Kidney (tissue), 14 donors: ENCODE measurements around the gene DOC2B. TPM values are rescaled to one million over a fixed set of nuclear protein-coding genes. Genes with fewer than 3 reads are reported as not detected.
"Not testable (repeated sequence)": the region's sequence is repeated elsewhere in the genome, so short reads cannot be mapped to it uniquely, and the experiment has no call there.

Source experiments
- DNase-seq, 5 donors: peaks; one replicate each; pipeline ENCODE4 v3.0.0-alpha.2; 2013 to 2020
- FAIRE-seq: peaks from 2 replicates; lab custom pipeline; 2012; peaks lifted over from hg19 to GRCh38; lab: Jason Lieb, UNC
- H3K27ac ChIP-seq, 2 donors: one replicate each; pipeline ENCODE4 v1.7.0; 2013; ENCODE audit warnings: low read depth in 2 of 2, low read length in 2 of 2, inconsistent platforms in 1 of 2
- H3K27me3 ChIP-seq: one replicate; pipeline ENCODE4 v1.7.1; 2013; ENCODE audit warnings: low read length, inconsistent platforms; ENCODE audit not compliant: control insufficient read depth, insufficient read depth
- H3K36me3 ChIP-seq, 3 donors: one replicate each; pipeline versions ENCODE4 v1.7.0 to v1.7.1; 2013; ENCODE audit warnings: low read length in 3 of 3, control low read depth in 1 of 3, inconsistent platforms in 1 of 3; ENCODE audit not compliant: insufficient read depth in 3 of 3, control insufficient read depth in 2 of 3
- H3K4me1 ChIP-seq, 3 donors: one replicate each; pipeline versions ENCODE4 v1.7.0 to v1.7.1; 2013; ENCODE audit warnings: low read length in 3 of 3, inconsistent platforms in 1 of 3, low read depth in 1 of 3; ENCODE audit not compliant: control insufficient read depth in 2 of 3, insufficient read depth in 2 of 3
- H3K4me3 ChIP-seq, 3 donors: one replicate each; pipeline versions ENCODE4 v1.7.0 to v1.8.1; 2013; ENCODE audit warnings: low read length in 3 of 3, control low read depth in 1 of 3, inconsistent platforms in 1 of 3
- H3K9ac ChIP-seq, 3 donors: one replicate each; pipeline versions ENCODE4 v1.7.0 to v1.7.1; 2013; ENCODE audit warnings: low read length in 3 of 3, control low read depth in 1 of 3, inconsistent platforms in 1 of 3
- H3K9me3 ChIP-seq, 3 donors: one replicate each; pipeline versions ENCODE4 v1.7.0 to v1.7.1; 2013; ENCODE audit warnings: low read length in 3 of 3, control low read depth in 1 of 3, inconsistent platforms in 1 of 3; ENCODE audit not compliant: control insufficient read depth in 2 of 3, insufficient read depth in 1 of 3
- CTCF ChIP-seq: IDR thresholded peaks from 3 replicates; pipeline ENCODE4 v1.5.1; 2012; ENCODE audit warnings: mild to moderate bottlenecking, moderate library complexity, borderline replicate concordance; ENCODE audit not compliant: insufficient read depth; ENCODE audit errors: extremely low read depth
- intact Hi-C: fragments of 100-400 bp; cut with DNase I; formaldehyde crosslinking; loops from one replicate; pipeline ENCODE4 v1.11.1; 2022
- polyA plus RNA-seq: library from polyadenylated mRNA; stranded (reverse); fragments of 350-450 nt; fragmentation: Illumina TruSeq; extraction: RNeasy Lipid Tissue Mini Kit (QIAGEN cat#74804); gene quantifications from one replicate; pipeline ENCODE4 v1.2.3, GENCODE V29; 2014; ENCODE audit warnings: low read depth, low replicate concordance; ENCODE audit not compliant: insufficient read depth
- total RNA-seq: library from RNA; stranded (reverse); fragmentation: NEBNext Ultra II Directional; extraction: Animal tissue kit (Norgen Biotek cat#: 25700); gene quantifications from one replicate; pipeline ENCODE4 v1.2.1, GENCODE V29; 2021
- donor health status: control.
- donor health status: control.
- donor health status: control.
- donor health status: control.
- donor health status: control.
- donor health status: DM: yes; HTN: yes; CAD: no.
- donor health status: Normal renal cell carcinoma (clear cell type).

DOC2B gene
- total and polyA plus RNA-seq, 2 donors from 2014 or later = 4.2 to 21.6 TPM

- no peaks in the 10 kb centered on the region for H3K4me1 ChIP-seq
- H3K9ac ChIP-seq = no peak overlapping the region
- intact Hi-C loops = no loop called here
- no peak overlapping the region for H3K4me3 ChIP-seq
- no peak for DNase-seq
- H3K36me3 ChIP-seq = no peaks in the 10 kb centered on the region
- H3K9me3 ChIP-seq = no peaks in the 10 kb centered on the region
- no peak for TF ChIP-seq CTCF
- no peaks in the 10 kb centered on the region for H3K27me3 ChIP-seq
- no peak overlapping the region for H3K27ac ChIP-seq
- FAIRE-seq = no peak
These were observed 11.2 kb downstream of the DOC2B start for GRCh38 chr17:170130-170670.

- H3K27ac ChIP-seq, H3K4me3 ChIP-seq, H3K9me3 ChIP-seq, H3K27me3 ChIP-seq, H3K36me3 ChIP-seq, FAIRE-seq, H3K9ac ChIP-seq, H3K4me1 ChIP-seq, DNase-seq, intact Hi-C loops: not testable (repeated sequence)
These were observed 12.8 kb downstream of the DOC2B start for GRCh38 chr17:168614-169013.

GRCh38 chr17:165939-166338 lies 15.5 kb downstream of the DOC2B start:
- Histone ChIP-seq H3K36me3 (no peaks in the 10 kb centered on the region), H3K9ac (no peak overlapping the region), H3K4me3 (no peak overlapping the region), H3K27ac (no peak overlapping the region), H3K9me3 (no peaks in the 10 kb centered on the region), H3K4me1 (no peaks in the 10 kb centered on the region), H3K27me3 (no peaks in the 10 kb centered on the region)
- intact Hi-C loops = no loop called here
- TF ChIP-seq CTCF = no peak
- DNase-seq (no peak), FAIRE-seq (no peak)

GRCh38 chr17:164303-165235 lies 16.9 kb downstream of the DOC2B start:
- peaks cover 0 to 2% (median 0%) of the 10 kb centered on the region in 3 donors for H3K36me3 ChIP-seq
- no peaks in the 10 kb centered on the region for H3K9me3 ChIP-seq
- H3K4me3 ChIP-seq = no peak overlapping the region
- no peak overlapping the region for H3K9ac ChIP-seq
- H3K4me1 ChIP-seq = no peaks in the 10 kb centered on the region
- intact Hi-C loops = no loop called here
- DNase-seq = peak in 4 of 5 donors; percentile 83 to 90 (median 86)
- TF ChIP-seq CTCF = peak; percentile 65
- H3K27ac ChIP-seq = peak overlapping the region in 1 of 2 donors; percentile 17
- FAIRE-seq = no peak
- H3K27me3 ChIP-seq = no peaks in the 10 kb centered on the region
